Peyer's patch (tissue), 4 donors: ENCODE measurements around the gene SIRT2. TPM values are rescaled to one million over a fixed set of nuclear protein-coding genes. Genes with fewer than 3 reads are reported as not detected.
A peak's percentile ranks its signal among the peaks of the same experiment; 100 is the strongest.

Source experiments
- DNase-seq, 3 donors: peaks; one replicate each; pipeline ENCODE4 v3.0.0-alpha.2; 2017 to 2019
- H3K27ac ChIP-seq, 4 donors: fragments of 200-600 bp; sonication (generic); one replicate each; pipeline ENCODE4 v1.5.1; 2016 to 2019
- H3K27me3 ChIP-seq, 2 donors: fragments of 200-600 bp; sonication (generic); one replicate each; pipeline ENCODE4 v1.5.1; 2019
- H3K36me3 ChIP-seq, 3 donors: fragments of 200-600 bp; sonication (generic); one replicate each; pipeline ENCODE4 v1.5.1; 2016 to 2019
- H3K4me1 ChIP-seq, 4 donors: fragments of 200-600 bp; sonication (generic); one replicate each; pipeline ENCODE4 v1.5.1; 2016 to 2019
- H3K4me3 ChIP-seq, 4 donors: fragments of 200-600 bp; sonication (generic); 1 replicate in 3 of 4; 2 replicates in 1 of 4; pipeline ENCODE4 v1.5.1; 2016 to 2019; ENCODE audit warnings: mild to moderate bottlenecking in 1 of 4
- H3K9me3 ChIP-seq, 4 donors: fragments of 200-600 bp; sonication (generic); one replicate each; pipeline ENCODE4 v1.5.1; 2016 to 2019; ENCODE audit warnings: mild to moderate bottlenecking in 1 of 4
- CTCF ChIP-seq, 6 experiments: fragments of 450-650 bp in 4 of 6; fragments of 200-600 bp in 2 of 6; sonication (generic) in 1 of 6; IDR thresholded peaks; one replicate each; pipeline ENCODE4 v1.5.1; 2017 to 2019; ENCODE audit warnings: antibody characterized with exemption in 6 of 6, mild to moderate bottlenecking in 3 of 6, moderate library complexity in 1 of 6
- POLR2A ChIP-seq, 2 donors: fragments of 450-650 bp; IDR thresholded peaks; one replicate each; pipeline ENCODE4 v1.5.1; 2017; ENCODE audit warnings: antibody characterized with exemption in 2 of 2, mild to moderate bottlenecking in 2 of 2, moderate library complexity in 2 of 2
- total RNA-seq, 4 donors: library from RNA; depleted of rRNA; stranded (reverse); fragments of >200 nt; gene quantifications; one replicate each; pipeline ENCODE4 v1.1.0, GENCODE V29; 2016

The SIRT2 gene
- total RNA-seq, 4 donors from 2014 or later, result 40.4 to 90.9 (median 78.6) TPM

GRCh38 chr19:38919837-38920601 lies 20.6 kb upstream of the SIRT2 start:
- peak in 1 of 3 donors; percentile 19 for DNase-seq
- H3K27me3 ChIP-seq, result no peaks in the 10 kb centered on the region
- TF ChIP-seq CTCF (IDR thresholded peaks at IDR 0.05) (no peak), POLR2A (IDR thresholded peaks at IDR 0.05) (no peak)
- no peak overlapping the region for H3K27ac ChIP-seq
- no peaks in the 10 kb centered on the region for H3K4me1 ChIP-seq
- no peak overlapping the region for H3K4me3 ChIP-seq
- H3K9me3 ChIP-seq, result no peaks in the 10 kb centered on the region
- H3K36me3 ChIP-seq, result peaks cover 0 to 24% (median 0%) of the 10 kb centered on the region in 3 donors

- Histone ChIP-seq H3K36me3 (peaks cover 0 to 15% (median 0%) of the 10 kb centered on the region in 3 donors), H3K27ac (no peak overlapping the region)
- TF ChIP-seq CTCF (IDR thresholded peaks at IDR 0.05), result no peak
- TF ChIP-seq POLR2A (IDR thresholded peaks at IDR 0.05), result no peak
These were observed 19.1 kb upstream of the SIRT2 start for GRCh38 chr19:38918526-38918925.

GRCh38 chr19:38917921-38918491 lies 18.6 kb upstream of the SIRT2 start:
- DNase-seq, result peak in 2 of 3 donors; percentile 53 to 67
- Histone ChIP-seq H3K4me3 (no peak overlapping the region), H3K9me3 (no peaks in the 10 kb centered on the region), H3K27me3 (no peaks in the 10 kb centered on the region), H3K27ac (no peak overlapping the region), H3K4me1 (no peaks in the 10 kb centered on the region), H3K36me3 (peaks cover 0 to 15% (median 0%) of the 10 kb centered on the region in 3 donors)
- TF ChIP-seq POLR2A (IDR thresholded peaks at IDR 0.05), result no peak
- TF ChIP-seq CTCF (IDR thresholded peaks at IDR 0.05), result peak in 3 of 6 experiments; percentile 28 to 42 (median 40)

More at GRCh38 chr19:38918526-38918925, 19.1 kb upstream of the SIRT2 start:
- Histone ChIP-seq H3K4me3 (no peak overlapping the region), H3K4me1 (no peaks in the 10 kb centered on the region), H3K27me3 (no peaks in the 10 kb centered on the region), H3K9me3 (no peaks in the 10 kb centered on the region)
- peak in 1 of 3 donors; percentile 47 for DNase-seq

- Histone ChIP-seq H3K27me3 (no peaks in the 10 kb centered on the region), H3K27ac (no peak overlapping the region), H3K4me3 (no peak overlapping the region), H3K36me3 (peaks cover 0 to 15% (median 0%) of the 10 kb centered on the region in 3 donors), H3K9me3 (no peaks in the 10 kb centered on the region), H3K4me1 (no peaks in the 10 kb centered on the region)
- TF ChIP-seq POLR2A (IDR thresholded peaks at IDR 0.05) (no peak), CTCF (IDR thresholded peaks at IDR 0.05) (no peak)
- DNase-seq, result peak in 1 of 3 donors; percentile 40
These were observed 18.1 kb upstream of the SIRT2 start for GRCh38 chr19:38917516-38917915.

- H3K27ac ChIP-seq, result no peak overlapping the region
- no peaks in the 10 kb centered on the region for H3K27me3 ChIP-seq
- TF ChIP-seq POLR2A (IDR thresholded peaks at IDR 0.05) (no peak), CTCF (IDR thresholded peaks at IDR 0.05) (no peak)
- peak in 1 of 3 donors; percentile 44 for DNase-seq
- H3K4me3 ChIP-seq, result no peak overlapping the region
- no peaks in the 10 kb centered on the region for H3K4me1 ChIP-seq
- no peaks in the 10 kb centered on the region for H3K36me3 ChIP-seq
- H3K9me3 ChIP-seq, result no peaks in the 10 kb centered on the region
These were observed 16.2 kb upstream of the SIRT2 start for GRCh38 chr19:38915329-38916321.
